Measurements from ENCODE around the gene MACROD2. TPM values are rescaled to one million over a fixed set of nuclear protein-coding genes. Genes with fewer than 3 reads are reported as not detected.

Gene MACROD2
- total RNA-seq, 1 experiment from 2014 or later: 3.4 TPM

GRCh38 chr20:14049111-14049510 is 53.8 kb downstream of the MACROD2 start:
- in situ Hi-C loops (cut with HindIII; ENCODE audit: low pct_unique_long_range_greater_than_20kb, low sequenced_read_pairs): no loop called here

GRCh38 chr20:14051454-14051853 is 56.1 kb downstream of the MACROD2 start:
- in situ Hi-C loops (cut with HindIII; ENCODE audit: low pct_unique_long_range_greater_than_20kb, low sequenced_read_pairs): no loop called here
- DNase-seq (ENCODE audit: low read depth): no peak

More at GRCh38 chr20:14049111-14049510, 53.8 kb downstream of the MACROD2 start:
- no peak for DNase-seq (ENCODE audit: low read depth)

GRCh38 chr20:14055127-14055742 is 59.9 kb downstream of the MACROD2 start:
- in situ Hi-C loops (cut with HindIII; ENCODE audit: low pct_unique_long_range_greater_than_20kb, low sequenced_read_pairs): no loop called here
- peak; percentile 50 for DNase-seq (ENCODE audit: low read depth)

- no peak for DNase-seq (ENCODE audit: low read depth)
- in situ Hi-C loops (cut with HindIII; ENCODE audit: low pct_unique_long_range_greater_than_20kb, low sequenced_read_pairs): no loop called here
Observed at GRCh38 chr20:14062171-14062570, 66.9 kb downstream of the MACROD2 start.

- DNase-seq (ENCODE audit: low read depth): no peak
- in situ Hi-C loops (cut with HindIII; ENCODE audit: low pct_unique_long_range_greater_than_20kb, low sequenced_read_pairs): no loop called here
Observed at GRCh38 chr20:14062786-14063185, 67.5 kb downstream of the MACROD2 start.

- no peak for DNase-seq (ENCODE audit: low read depth)
- in situ Hi-C loops (cut with HindIII; ENCODE audit: low pct_unique_long_range_greater_than_20kb, low sequenced_read_pairs): no loop called here
Observed at GRCh38 chr20:14064333-14064732, 69.0 kb downstream of the MACROD2 start.

GRCh38 chr20:14064921-14065320 is 69.6 kb downstream of the MACROD2 start:
- DNase-seq (ENCODE audit: low read depth): no peak
- in situ Hi-C loops (cut with HindIII; ENCODE audit: low pct_unique_long_range_greater_than_20kb, low sequenced_read_pairs): no loop called here

GRCh38 chr20:14065774-14066173 is 70.5 kb downstream of the MACROD2 start:
- DNase-seq (ENCODE audit: low read depth): no peak
- in situ Hi-C loops (cut with HindIII; ENCODE audit: low pct_unique_long_range_greater_than_20kb, low sequenced_read_pairs): no loop called here

GRCh38 chr20:14067603-14068002 is 72.3 kb downstream of the MACROD2 start:
- in situ Hi-C loops (cut with HindIII; ENCODE audit: low pct_unique_long_range_greater_than_20kb, low sequenced_read_pairs): no loop called here
- DNase-seq (ENCODE audit: low read depth): no peak

GRCh38 chr20:14069796-14070195 is 74.5 kb downstream of the MACROD2 start:
- in situ Hi-C loops (cut with HindIII; ENCODE audit: low pct_unique_long_range_greater_than_20kb, low sequenced_read_pairs): no loop called here
- no peak for DNase-seq (ENCODE audit: low read depth)

GRCh38 chr20:14093652-14094051 is 98.3 kb downstream of the MACROD2 start:
- in situ Hi-C loops (cut with HindIII; ENCODE audit: low pct_unique_long_range_greater_than_20kb, low sequenced_read_pairs): no loop called here
- DNase-seq (ENCODE audit: low read depth): no peak

GRCh38 chr20:14098261-14098660 is 102.9 kb downstream of the MACROD2 start:
- in situ Hi-C loops (cut with HindIII; ENCODE audit: low pct_unique_long_range_greater_than_20kb, low sequenced_read_pairs): no loop called here
- no peak for DNase-seq (ENCODE audit: low read depth)

- in situ Hi-C loops (cut with HindIII; ENCODE audit: low pct_unique_long_range_greater_than_20kb, low sequenced_read_pairs): no loop called here
- DNase-seq (ENCODE audit: low read depth): no peak
Observed at GRCh38 chr20:14113416-14113815, 118.1 kb downstream of the MACROD2 start.

- in situ Hi-C loops (cut with HindIII; ENCODE audit: low pct_unique_long_range_greater_than_20kb, low sequenced_read_pairs): no loop called here
- DNase-seq (ENCODE audit: low read depth): no peak
Observed at GRCh38 chr20:14114065-14114704, 118.9 kb downstream of the MACROD2 start.

GRCh38 chr20:14116037-14116436 is 120.7 kb downstream of the MACROD2 start:
- no peak for DNase-seq (ENCODE audit: low read depth)
- in situ Hi-C loops (cut with HindIII; ENCODE audit: low pct_unique_long_range_greater_than_20kb, low sequenced_read_pairs): no loop called here

- DNase-seq (ENCODE audit: low read depth): no peak
- in situ Hi-C loops (cut with HindIII; ENCODE audit: low pct_unique_long_range_greater_than_20kb, low sequenced_read_pairs): no loop called here
Observed at GRCh38 chr20:14117768-14118167, 122.5 kb downstream of the MACROD2 start.

- in situ Hi-C loops (cut with HindIII; ENCODE audit: low pct_unique_long_range_greater_than_20kb, low sequenced_read_pairs): no loop called here
- no peak for DNase-seq (ENCODE audit: low read depth)
Observed at GRCh38 chr20:14126856-14127255, 131.5 kb downstream of the MACROD2 start.

GRCh38 chr20:14127514-14128223 is 132.4 kb downstream of the MACROD2 start:
- DNase-seq (ENCODE audit: low read depth): no peak
- in situ Hi-C loops (cut with HindIII; ENCODE audit: low pct_unique_long_range_greater_than_20kb, low sequenced_read_pairs): no loop called here

- DNase-seq (ENCODE audit: low read depth): no peak
- in situ Hi-C loops (cut with HindIII; ENCODE audit: low pct_unique_long_range_greater_than_20kb, low sequenced_read_pairs): no loop called here
Observed at GRCh38 chr20:14134004-14134403, 138.7 kb downstream of the MACROD2 start.
